Body of pancreas (tissue), 4 donors: ENCODE measurements around the gene SP100. TPM values are rescaled to one million over a fixed set of nuclear protein-coding genes. Genes with fewer than 3 reads are reported as not detected.

Experiments
- ATAC-seq: fragments of 150-250 bp; one replicate; pipeline ENCODE4 v1.9.1; 2016
- DNase-seq, 4 donors: peaks; one replicate each; pipeline ENCODE4 v3.0.0-alpha.2; 2019
- H3K27ac ChIP-seq, 4 donors: fragments of 200-600 bp; sonication (generic); 1 replicate in 3 of 4; 2 replicates in 1 of 4; pipeline versions ENCODE4 v1.5.1 to v1.6.1; 2016 to 2019; ENCODE audit warnings: mild to moderate bottlenecking in 1 of 4, mixed read lengths in 1 of 4, moderate library complexity in 1 of 4
- H3K27me3 ChIP-seq, 2 donors: fragments of 200-600 bp; sonication (generic); one replicate each; pipeline ENCODE4 v1.6.0; 2016; ENCODE audit warnings: mild to moderate bottlenecking in 1 of 2
- H3K36me3 ChIP-seq, 2 donors: fragments of 200-600 bp; sonication (generic); replicated peaks in 1 of 2; 2 replicates each; pipeline ENCODE4 v1.5.1; 2016; ENCODE audit warnings: low read depth in 2 of 2; ENCODE audit not compliant: insufficient read depth in 1 of 2
- H3K4me1 ChIP-seq: fragments of 200-600 bp; sonication (generic); one replicate; pipeline ENCODE4 v1.6.0; 2016
- H3K4me3 ChIP-seq, 2 donors: fragments of 200-600 bp; sonication (generic); 1 replicate in 1 of 2; 2 replicates in 1 of 2; pipeline ENCODE4 v1.5.1; 2016 to 2019
- H3K9me3 ChIP-seq, 3 donors: fragments of 200-600 bp; sonication (generic); 1 replicate in 2 of 3; 2 replicates in 1 of 3; pipeline ENCODE4 v1.5.1; 2016
- POLR2A ChIP-seq, 3 donors: fragments of 450-650 bp; IDR thresholded peaks; one replicate each; pipeline ENCODE4 v1.6.1; 2016; ENCODE audit warnings: antibody characterized with exemption in 3 of 3, mild to moderate bottlenecking in 2 of 3
- WGBS, 2 donors: methylation state at CpG; one replicate each; pipeline ENCODE4 v1.1.5; 2017; 5-methylcytosine and 5-hydroxymethylcytosine counted together
- intact Hi-C: fragments of 100-400 bp; cut with DNase I; formaldehyde crosslinking; loops from one replicate; pipeline ENCODE4 v1.15.1; 2023
- total RNA-seq, 2 donors: library from RNA; depleted of rRNA; stranded (reverse); fragments of >200 nt; gene quantifications; one replicate each; pipeline ENCODE4 v1.1.0, GENCODE V29; 2016
- TF ChIP-seq, protein P1 (sequence below), 7 experiments: fragments of 450-650 bp in 4 of 7; fragments of 200-600 bp in 3 of 7; sonication (generic) in 3 of 7; IDR thresholded peaks; one replicate each; pipeline ENCODE4 v1.5.1; 2016 to 2019; ENCODE audit warnings: antibody characterized with exemption in 7 of 7

Gene SP100
- total RNA-seq, 2 donors from 2014 or later = 71.9 to 73.2 TPM

DNA sequence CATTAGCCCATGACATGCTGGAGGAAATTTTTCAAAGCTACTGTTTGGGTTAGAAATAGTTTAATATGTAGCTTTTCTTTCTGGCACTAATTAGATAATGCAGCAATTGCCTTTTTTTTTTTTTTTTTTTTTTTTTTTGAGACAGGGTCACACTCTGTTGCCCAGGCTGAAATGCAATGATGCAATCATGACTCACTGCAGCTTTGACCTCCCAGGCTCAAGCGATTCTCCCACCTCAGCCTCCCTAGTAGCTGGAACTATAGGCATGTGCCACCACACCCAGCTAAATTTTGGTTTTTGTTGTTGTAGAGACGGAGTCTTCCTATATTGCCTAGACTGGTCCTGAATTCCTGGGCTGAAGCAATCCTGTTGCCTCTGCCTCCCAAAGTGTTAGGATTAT, 136.2 kb downstream of the SP100 start:
- no peaks in the 10 kb centered on the region for H3K27me3 ChIP-seq
- WGBS, 2 donors = 91 to 92% methylated on average over 2 of the region's 2 CpGs
- ATAC-seq = no peak
- no peaks in the 10 kb centered on the region for H3K9me3 ChIP-seq
- H3K27ac ChIP-seq = no peak overlapping the region
- TF ChIP-seq, protein P1, sequence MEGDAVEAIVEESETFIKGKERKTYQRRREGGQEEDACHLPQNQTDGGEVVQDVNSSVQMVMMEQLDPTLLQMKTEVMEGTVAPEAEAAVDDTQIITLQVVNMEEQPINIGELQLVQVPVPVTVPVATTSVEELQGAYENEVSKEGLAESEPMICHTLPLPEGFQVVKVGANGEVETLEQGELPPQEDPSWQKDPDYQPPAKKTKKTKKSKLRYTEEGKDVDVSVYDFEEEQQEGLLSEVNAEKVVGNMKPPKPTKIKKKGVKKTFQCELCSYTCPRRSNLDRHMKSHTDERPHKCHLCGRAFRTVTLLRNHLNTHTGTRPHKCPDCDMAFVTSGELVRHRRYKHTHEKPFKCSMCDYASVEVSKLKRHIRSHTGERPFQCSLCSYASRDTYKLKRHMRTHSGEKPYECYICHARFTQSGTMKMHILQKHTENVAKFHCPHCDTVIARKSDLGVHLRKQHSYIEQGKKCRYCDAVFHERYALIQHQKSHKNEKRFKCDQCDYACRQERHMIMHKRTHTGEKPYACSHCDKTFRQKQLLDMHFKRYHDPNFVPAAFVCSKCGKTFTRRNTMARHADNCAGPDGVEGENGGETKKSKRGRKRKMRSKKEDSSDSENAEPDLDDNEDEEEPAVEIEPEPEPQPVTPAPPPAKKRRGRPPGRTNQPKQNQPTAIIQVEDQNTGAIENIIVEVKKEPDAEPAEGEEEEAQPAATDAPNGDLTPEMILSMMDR (IDR thresholded peaks at IDR 0.05) = no peak
- TF ChIP-seq POLR2A (IDR thresholded peaks at IDR 0.05) = no peak
- no peaks in the 10 kb centered on the region for H3K4me1 ChIP-seq
- H3K4me3 ChIP-seq = no peak overlapping the region
- DNase-seq = no peak
- H3K36me3 ChIP-seq = no peaks in the 10 kb centered on the region
- intact Hi-C loops = no loop called here

GRCh38 chr2:230557065-230557464, 141.1 kb downstream of the SP100 start:
- Histone ChIP-seq H3K9me3 (no peaks in the 10 kb centered on the region), H3K4me3 (no peak overlapping the region), H3K36me3 (no peaks in the 10 kb centered on the region), H3K27ac (no peak overlapping the region), H3K4me1 (no peaks in the 10 kb centered on the region), H3K27me3 (no peaks in the 10 kb centered on the region)
- intact Hi-C loops = no loop called here
- 52 to 85% methylated on average over 1 of the region's 1 CpG for WGBS, 2 donors
- ATAC-seq (no peak), DNase-seq (no peak)
- TF ChIP-seq, protein P1 (IDR thresholded peaks at IDR 0.05) = no peak
- no peak for TF ChIP-seq POLR2A (IDR thresholded peaks at IDR 0.05)

DNA sequence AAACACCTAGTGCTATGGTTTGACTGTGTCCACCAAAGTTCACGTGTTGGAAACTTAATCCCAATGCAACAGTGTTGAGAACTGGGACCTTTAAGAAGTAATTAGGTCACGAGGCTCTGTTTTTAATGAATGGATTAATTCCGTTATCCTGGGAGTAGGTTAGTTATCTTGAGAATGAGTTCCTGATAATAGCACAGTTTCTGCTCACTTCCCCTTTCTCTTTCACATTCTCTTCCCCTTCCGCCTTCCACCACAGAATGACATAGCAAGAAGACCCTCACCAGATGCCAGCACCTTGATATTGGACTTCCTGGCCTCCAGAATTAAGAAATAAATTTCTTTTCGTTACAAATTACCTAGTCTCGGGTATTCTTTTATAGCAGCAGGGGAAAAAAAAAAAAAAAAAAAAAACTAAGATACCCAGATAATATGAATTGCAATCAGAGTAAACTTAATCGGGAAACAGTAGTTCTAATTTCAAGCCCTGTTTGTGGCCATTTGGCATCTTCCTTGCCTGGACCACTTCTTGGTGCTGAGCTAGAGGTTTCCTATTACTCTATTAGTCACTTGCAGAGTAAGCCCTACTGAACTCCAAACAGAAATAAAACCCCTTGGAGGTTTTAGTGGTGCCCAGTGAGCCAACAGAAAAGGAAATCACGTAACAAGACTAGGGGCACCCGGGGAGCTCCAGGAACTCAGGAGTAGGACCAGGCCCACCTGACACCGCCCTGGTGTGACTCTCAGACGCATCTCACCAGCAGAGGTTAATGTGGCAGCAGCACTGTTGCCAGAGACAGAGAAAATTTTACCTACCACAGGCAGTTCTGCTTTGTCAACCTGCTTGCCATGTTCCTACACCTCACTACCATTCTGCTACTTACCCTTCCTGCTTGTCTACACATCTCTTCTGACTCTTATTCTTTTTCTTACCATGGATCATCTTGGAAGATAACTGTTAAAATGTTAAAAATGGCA, 149.1 kb downstream of the SP100 start:
- DNase-seq (no peak), ATAC-seq (no peak)
- 47 to 74% methylated on average over 11 of the region's 11 CpGs for WGBS, 2 donors
- TF ChIP-seq POLR2A (IDR thresholded peaks at IDR 0.05) = no peak
- TF ChIP-seq, protein P1 (IDR thresholded peaks at IDR 0.05) = no peak
- intact Hi-C loops = no loop called here
- no peak overlapping the region for H3K4me3 ChIP-seq
- H3K36me3 ChIP-seq = no peaks in the 10 kb centered on the region
- no peaks in the 10 kb centered on the region for H3K4me1 ChIP-seq
- no peaks in the 10 kb centered on the region for H3K9me3 ChIP-seq
- H3K27me3 ChIP-seq = no peaks in the 10 kb centered on the region
- no peak overlapping the region for H3K27ac ChIP-seq

- H3K4me3 ChIP-seq = no peak overlapping the region
- WGBS, 2 donors = 61 to 91% methylated on average over 2 of the region's 2 CpGs
- TF ChIP-seq, protein P1 (IDR thresholded peaks at IDR 0.05) = no peak
- no peak for TF ChIP-seq POLR2A (IDR thresholded peaks at IDR 0.05)
- no peaks in the 10 kb centered on the region for H3K9me3 ChIP-seq
- H3K27ac ChIP-seq = no peak overlapping the region
- no peaks in the 10 kb centered on the region for H3K27me3 ChIP-seq
- DNase-seq = no peak
- no peaks in the 10 kb centered on the region for H3K4me1 ChIP-seq
- H3K36me3 ChIP-seq = no peaks in the 10 kb centered on the region
- intact Hi-C loops = no loop called here
- no peak for ATAC-seq
Observed at GRCh38 chr2:230569298-230569697, 153.3 kb downstream of the SP100 start.
